HG03060 (cell line): ENCODE results near the gene OXCT2.
"Not testable (repeated sequence)": the region's sequence is repeated elsewhere in the genome, so short reads cannot be mapped to it uniquely, and the experiment has no call there.

Experiments used
- ATAC-seq: cut with Tn5 transposase; IDR thresholded peaks from one replicate; pipeline ENCODE4 v1.9.1; 2021; ENCODE audit warnings: low read depth, moderate number of reproducible peaks; ENCODE audit not compliant: unreplicated experiment

The OXCT2 gene

GRCh38 chr1:39771022-39771532 is at the start of gene OXCT2:
Gene OXCT2, minus strand, starts transcription at chr1:39771348. Its CDS starts 93 bp downstream, at chr1:39771255.
- not testable (repeated sequence) for ATAC-seq

- ATAC-seq = no peak
Measured at GRCh38 chr1:39819091-39819812, 48.1 kb upstream of the OXCT2 start.

- no peak for ATAC-seq
Measured at GRCh38 chr1:39818482-39818881, 47.3 kb upstream of the OXCT2 start.

- peak; percentile 89 for ATAC-seq
Measured at GRCh38 chr1:39817091-39817932, 46.2 kb upstream of the OXCT2 start.

GRCh38 chr1:39816415-39817090 is 45.4 kb upstream of the OXCT2 start:
- ATAC-seq = peak; percentile 26

- ATAC-seq = no peak
Measured at GRCh38 chr1:39812913-39813312, 41.8 kb upstream of the OXCT2 start.

GRCh38 chr1:39808784-39809517 is 37.8 kb upstream of the OXCT2 start:
- no peak for ATAC-seq

- ATAC-seq = no peak
Measured at GRCh38 chr1:39805385-39805784, 34.2 kb upstream of the OXCT2 start.

GRCh38 chr1:39802496-39803260 is 31.5 kb upstream of the OXCT2 start:
- no peak for ATAC-seq

- no peak for ATAC-seq
Measured at GRCh38 chr1:39800471-39800835, 29.3 kb upstream of the OXCT2 start.

- ATAC-seq = peak; percentile 32
Measured at GRCh38 chr1:39799770-39800470, 28.8 kb upstream of the OXCT2 start.

GRCh38 chr1:39798859-39799769 is 28.0 kb upstream of the OXCT2 start:
- ATAC-seq = peak; percentile 74

- ATAC-seq = no peak
Measured at GRCh38 chr1:39795651-39796050, 24.5 kb upstream of the OXCT2 start.

- ATAC-seq = no peak
Measured at GRCh38 chr1:39791838-39792237, 20.7 kb upstream of the OXCT2 start.

- no peak for ATAC-seq
Measured at GRCh38 chr1:39789571-39790110, 18.5 kb upstream of the OXCT2 start.

GRCh38 chr1:39788758-39789570 is 17.8 kb upstream of the OXCT2 start, which contains the start of gene BMP8B:
Gene BMP8B, minus strand, starts transcription at chr1:39788865. Its CDS starts 380 bp downstream, at chr1:39788485.
- no peak for ATAC-seq

- no peak for ATAC-seq
Measured at GRCh38 chr1:39788426-39788757, 17.2 kb upstream of the OXCT2 start.
